GM18873 (cell line): ENCODE results near the gene UBA6.
A peak's percentile ranks its signal among the peaks of the same experiment; 100 is the strongest.
"Not testable (repeated sequence)": the region's sequence is repeated elsewhere in the genome, so short reads cannot be mapped to it uniquely, and the experiment has no call there.

Experiments
- ATAC-seq: cut with Tn5 transposase; IDR thresholded peaks from one replicate; pipeline ENCODE4 v1.9.1; 2021; ENCODE audit warnings: mild to moderate bottlenecking, moderate library complexity, moderate number of reproducible peaks; ENCODE audit not compliant: unreplicated experiment, low FRiP score

UBA6 gene

DNA sequence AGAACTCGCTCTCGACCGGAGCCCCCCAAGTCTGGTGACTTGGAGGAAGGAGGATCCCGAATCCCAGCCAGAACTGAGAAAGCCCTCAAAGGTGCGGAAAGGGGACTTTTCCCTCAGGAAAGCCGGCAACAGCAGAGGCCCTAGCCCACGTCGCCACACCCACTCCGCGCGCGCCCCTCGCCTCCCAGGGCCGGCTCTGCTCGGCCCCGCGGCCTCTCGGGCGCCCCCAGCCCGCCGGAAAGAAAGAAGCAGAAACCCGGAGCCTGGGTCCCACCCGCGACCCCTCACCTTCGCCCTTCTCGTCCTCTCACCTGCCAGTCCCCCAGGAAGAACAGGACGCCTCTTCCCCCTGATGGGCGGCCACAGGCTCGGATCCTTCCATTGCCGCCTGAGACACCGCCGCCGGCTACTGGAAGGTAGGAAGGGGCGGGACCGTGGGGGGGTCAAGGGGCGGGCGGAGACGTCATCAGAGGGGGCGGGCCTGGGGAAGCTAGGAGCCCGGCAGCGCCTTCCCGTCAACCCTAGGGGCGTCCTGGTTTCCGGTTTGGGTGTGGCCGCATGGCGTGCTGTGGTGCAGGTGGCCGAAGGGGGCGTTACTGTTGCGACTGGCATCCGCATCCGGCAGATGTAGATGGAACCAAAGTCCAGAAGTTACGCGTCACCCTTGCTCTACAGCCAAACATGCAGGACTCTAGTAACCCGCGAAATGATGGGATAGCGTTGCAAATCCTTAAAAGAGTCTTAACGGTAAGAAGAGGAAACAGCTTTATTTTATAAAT is at the start of gene UBA6:
UBA6 (minus strand) TSS at position 418 of the 779 bp plus-strand sequence; CDS start at position 382, 36 bp downstream.
- ATAC-seq, result peak; percentile 96

DNA sequence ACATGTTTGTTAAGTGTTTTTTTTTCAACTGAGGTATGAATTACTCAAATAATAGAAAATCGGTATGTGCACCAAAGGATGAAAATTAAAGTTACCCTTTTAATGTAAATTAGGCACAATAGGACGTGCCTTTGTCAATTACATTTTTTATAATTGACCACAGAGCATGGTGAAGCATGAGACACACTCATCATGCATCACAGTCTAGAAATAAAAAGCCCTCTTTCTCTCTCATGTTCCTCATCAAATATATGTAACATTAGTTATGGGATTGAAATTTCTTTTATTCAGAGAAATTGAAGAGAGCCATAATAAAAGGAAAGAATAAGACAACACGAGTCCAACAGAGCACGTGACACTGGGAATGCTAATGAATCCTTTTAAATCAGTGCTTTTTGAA is 49.7 kb upstream of the UBA6 start:
- no peak for ATAC-seq

DNA sequence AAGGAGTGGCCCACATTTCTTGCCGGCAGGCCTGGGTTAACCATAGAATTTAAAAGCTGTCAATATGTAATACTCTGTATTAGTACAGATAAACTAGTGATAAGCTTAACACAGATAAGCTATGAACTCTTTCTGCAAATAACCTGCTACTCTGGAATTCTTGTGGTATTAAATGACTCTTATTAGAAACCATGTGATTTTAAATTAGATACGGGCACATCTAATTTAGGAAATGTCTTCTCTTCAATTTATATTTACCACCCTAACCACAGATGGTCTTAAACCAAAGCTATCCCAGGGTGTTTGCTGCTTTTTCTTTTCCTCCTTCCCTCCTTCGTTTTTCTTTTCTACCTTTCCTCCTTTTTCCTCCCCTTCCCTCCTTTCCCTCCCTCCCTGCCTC is 48.3 kb upstream of the UBA6 start:
- ATAC-seq, result no peak

DNA sequence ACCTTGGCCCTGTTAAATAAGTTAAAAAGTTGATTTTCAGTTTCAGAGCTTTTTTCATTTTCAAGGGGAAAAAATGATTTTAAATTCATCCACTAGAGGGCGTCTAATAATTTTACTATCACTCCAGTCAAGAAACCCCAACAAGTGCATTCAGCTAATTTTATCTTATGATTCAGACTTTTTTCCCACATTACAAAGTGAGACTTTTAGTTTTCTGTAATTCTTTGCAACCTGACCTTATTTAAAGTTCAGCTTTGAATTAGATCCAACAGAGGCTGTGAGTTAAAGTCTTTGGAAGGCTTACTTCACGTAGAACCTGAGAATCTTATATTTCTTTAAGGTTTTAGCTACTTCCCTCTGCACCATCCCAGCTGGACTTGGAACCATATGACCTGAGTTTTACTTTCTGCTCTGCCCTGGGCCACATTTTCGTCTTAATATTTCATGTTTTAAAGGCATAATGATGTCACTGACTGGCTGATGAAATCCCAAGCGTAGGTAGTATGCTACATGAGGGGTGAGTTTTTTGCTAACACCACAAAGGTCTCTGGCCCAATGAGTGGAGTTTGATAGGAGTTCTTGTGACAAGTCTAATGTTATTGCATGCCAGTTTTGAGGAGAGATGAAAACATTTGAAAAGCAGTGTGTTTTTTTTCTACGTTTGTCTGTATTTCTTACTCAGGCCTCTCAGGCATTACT is 46.0 kb upstream of the UBA6 start:
- ATAC-seq, result no peak

DNA sequence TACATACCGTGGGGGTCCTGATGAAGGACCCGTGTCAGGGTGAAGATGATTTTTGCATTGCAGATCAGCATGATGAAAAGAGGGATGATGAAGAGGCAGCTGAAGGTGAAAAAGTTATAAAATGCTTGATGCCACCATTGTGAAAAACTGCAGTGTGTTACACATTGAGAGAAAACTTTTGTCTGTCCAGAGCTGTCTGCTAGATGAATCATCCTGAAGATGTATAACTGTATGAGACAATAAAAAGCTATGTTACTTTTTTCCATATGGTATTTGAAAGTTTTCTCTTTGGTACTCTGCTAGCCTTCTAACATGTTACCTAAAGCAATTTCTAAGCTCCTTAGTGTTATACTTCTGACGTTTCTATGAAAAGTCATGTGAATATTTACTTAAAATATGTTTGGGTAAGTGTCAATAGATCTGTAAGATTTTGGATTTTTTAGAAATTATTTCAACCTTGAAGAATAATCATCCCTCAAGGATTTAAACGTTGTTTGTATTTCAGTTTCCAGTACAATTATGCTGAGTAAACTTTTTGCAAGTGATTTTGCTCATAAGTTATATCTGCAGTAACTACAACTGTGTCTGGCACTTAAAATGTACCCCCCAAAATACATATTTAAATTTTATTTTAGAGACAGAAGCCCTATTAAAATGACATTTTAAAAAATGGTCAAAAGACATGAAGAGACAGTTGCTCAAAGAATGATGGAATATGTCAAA is 43.8 kb upstream of the UBA6 start:
- ATAC-seq, result no peak

DNA sequence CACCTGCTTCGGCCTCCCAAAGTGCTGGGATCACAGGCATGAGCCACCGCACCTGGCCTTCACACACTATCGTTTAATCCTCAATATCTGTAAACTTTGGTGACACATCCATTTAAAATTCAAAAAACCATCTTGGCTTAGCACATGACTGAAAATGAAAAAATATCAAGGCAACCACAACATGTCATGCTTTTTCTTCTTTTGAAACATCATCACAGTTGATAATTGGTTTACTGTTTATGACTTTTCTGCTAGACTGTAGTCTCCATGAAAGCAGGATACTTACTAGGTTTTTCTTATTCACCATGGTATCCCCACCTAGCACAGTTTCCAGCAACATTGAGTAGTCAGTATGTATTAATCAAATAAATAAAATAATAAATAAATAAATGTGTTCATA is 42.2 kb upstream of the UBA6 start:
- ATAC-seq, result no peak

DNA sequence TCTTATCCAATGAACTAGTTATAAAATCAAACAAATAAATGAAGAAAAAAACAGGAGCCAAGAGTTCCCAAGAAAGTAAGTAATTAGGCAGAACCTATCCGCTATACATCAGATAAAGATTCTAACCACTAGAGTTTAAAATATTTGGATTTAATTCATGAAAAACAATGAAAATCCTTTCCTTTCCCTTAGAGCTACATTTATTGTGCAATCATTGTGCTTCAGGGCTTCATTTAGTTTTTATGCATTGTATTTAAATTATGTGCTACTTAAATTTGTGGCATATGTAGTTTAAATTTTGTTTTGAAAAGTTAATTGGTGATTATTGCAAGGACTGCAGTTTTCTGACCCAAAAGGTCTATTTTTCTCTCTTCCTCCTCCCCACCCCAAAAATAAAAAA is 35.3 kb upstream of the UBA6 start:
- no peak for ATAC-seq

DNA sequence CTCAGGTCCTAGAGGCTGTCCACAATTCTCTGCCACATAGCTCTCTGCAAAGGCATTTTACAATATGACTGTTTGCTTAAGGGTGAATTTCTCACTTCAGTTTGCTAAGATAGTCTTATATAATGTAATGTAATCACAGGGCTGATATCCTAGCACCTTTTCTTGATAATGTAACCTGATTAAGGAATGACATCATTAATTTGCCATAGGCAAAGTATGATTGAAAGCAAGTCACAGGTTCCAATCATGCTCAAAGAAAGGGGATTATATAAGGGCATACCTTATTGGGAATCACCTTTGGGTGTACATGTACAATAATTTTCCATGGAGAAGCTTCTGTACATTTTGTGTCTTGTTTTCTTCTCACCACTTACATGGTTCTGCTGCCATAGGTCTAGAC is 34.4 kb upstream of the UBA6 start:
- no peak for ATAC-seq

DNA sequence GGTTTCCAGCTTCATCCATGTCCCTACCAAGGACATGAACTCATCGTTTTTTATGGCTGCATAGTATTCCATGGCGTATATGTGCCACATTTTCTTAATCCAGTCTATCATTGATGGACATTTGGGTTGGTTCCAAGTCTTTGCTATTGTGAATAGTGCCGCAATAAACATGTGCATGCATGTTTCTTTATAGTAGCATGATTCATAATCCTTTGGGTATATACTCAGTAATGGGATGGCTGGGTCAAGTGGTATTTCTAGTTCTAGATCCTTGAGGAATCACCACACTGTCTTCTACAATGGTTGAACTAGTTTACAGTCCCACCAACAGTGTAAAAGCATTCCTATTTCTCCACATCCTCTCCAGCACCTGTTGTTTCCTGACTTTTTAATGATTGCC is 29.6 kb upstream of the UBA6 start:
- not testable (repeated sequence) for ATAC-seq

DNA sequence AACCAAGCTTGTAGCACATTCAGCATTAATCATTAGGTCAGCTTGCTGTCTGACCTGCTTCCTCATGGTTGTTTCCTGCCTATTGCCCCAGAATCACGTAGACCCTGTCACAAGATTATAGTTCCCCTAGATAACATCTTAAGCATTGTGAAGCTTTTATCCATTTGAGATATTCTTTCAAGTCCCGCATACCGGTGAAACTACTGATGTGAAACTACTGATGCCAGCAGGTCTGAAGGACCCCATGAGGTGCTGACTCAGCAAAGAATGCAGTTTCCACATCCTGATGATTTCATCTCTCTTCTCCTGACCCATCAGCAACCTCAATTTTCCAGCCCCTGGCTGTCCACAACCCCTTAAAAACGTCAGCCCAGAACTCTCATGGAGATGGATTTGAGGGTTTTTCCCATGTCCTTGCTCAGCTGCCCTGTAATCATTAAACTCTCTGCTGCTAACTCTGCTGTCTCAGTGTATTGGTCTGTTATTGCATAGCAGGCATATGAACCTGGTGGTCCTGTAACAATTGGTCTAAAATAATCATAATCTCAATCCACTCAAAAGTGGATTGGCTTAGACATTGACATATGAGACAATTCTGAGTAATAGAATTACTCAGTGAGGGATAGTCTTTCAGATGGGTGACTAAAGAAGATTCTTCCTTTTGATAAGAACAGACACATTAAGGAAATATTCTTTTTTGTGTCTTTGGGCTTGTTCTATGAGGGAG is 26.3 kb upstream of the UBA6 start:
- no peak for ATAC-seq

DNA sequence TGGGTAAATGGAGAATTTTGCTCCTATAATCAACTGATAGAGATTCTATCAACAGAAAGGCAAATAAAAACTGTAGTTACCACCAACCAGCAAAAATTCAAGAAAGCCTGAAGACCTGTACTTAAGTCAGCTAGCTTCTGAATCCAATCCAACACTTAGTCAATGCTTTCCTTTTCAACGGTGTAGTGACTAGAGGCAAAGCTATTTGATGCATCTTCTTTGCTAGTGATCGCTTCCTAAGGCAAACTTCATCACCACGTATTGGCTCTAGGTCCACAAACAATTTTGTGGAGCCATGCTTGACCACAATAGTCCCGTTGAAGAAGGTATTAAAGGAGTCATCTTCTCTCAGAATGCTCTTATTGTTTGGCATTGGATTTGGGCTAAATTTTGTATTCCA is 25.0 kb upstream of the UBA6 start:
- no peak for ATAC-seq

DNA sequence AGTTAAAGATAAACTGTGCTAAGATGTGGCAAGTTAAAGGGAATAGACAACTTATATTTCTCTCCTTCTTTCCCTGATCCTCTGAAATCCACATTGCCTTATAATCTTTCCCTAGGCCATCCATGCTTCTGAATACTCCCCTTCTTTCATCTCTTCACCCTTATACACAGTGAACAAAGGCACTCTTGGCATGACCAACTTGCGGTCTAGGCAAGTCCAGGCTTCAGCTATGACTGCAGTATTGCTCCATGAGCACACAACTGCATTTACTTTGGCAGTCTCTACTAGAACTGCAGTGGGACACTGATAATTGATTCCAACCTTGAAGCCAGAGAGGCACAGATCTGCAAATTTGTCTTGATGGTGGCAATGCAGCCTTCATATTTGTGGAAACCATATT is 24.2 kb upstream of the UBA6 start:
- ATAC-seq, result no peak

DNA sequence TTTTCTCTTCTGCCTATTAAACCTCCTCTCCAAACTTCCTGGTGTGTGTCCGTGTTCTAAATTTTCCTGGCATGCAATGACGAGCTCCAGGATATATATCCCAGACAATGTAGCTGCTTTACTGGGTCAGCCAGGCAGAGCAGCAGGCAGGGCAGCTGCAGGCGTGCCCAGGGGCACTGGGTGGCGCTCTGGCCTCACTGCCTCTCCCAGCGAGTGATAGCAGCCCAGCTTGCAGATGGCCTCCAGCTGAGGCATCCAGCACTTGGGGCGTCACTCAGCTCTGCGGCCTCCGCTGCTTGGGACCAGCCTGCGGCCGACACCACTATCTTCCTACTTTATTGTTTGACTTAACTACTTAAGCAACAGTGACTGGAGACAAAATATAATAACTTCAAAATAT is 23.0 kb upstream of the UBA6 start:
- no peak for ATAC-seq

DNA sequence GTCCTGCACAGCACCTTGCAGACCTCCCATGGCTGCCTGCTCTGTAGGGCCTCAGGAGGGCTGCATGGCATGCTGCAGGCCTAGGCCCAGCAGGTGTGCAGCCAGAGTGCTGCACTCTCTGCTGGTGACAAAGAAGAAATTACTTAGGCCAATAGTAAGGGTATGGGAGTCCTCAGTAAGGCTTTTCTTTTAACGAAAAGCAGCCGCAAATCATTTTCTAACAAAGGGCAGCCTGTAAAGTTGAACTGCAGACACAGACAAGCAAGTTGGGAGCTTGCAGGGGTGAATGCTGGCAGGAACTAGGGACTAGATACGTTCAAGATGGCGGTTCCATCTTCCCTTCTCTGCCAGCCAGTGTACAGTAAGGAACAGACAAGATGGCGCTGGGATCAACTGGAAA is 22.4 kb upstream of the UBA6 start:
- no peak for ATAC-seq

DNA sequence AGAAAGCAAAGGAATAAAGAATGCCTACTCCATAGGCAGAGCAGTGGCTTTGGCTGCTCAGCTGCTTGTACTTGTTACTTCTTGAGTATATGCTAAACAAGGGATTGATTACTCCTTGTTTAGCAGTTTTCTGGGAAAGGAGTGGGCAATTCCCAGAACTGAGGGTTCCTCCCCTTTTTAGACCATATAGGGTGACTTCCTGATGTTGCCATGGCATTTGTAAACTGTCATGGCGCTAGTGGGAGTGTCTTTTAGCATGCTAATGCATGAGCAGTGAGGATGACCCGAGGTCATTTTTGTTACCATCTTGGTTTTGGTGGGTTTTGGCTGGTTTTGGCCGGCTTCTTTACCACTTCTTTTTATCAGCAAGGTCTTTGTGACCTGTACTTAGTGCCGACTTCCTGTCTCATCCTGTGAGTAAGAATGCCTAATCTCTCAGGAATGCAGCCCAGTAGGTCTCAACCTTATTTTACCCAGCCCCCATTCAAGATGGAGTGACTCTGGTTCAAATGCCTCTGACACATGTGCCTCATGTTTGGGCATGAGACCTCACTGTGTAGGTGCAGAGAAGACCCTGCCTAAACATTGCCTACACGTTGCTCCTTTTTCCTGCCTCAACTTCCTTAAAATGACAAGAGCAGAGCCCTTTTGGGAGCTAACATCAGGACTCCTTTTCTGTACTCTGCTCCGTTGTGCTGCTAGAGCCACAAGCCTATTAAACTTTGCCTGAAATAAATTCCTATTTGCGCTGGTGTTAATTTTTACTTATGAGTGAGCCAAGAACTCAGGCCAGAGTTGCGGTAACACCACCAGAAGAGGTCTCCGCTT is 21.0 kb upstream of the UBA6 start:
- ATAC-seq, result no peak

DNA sequence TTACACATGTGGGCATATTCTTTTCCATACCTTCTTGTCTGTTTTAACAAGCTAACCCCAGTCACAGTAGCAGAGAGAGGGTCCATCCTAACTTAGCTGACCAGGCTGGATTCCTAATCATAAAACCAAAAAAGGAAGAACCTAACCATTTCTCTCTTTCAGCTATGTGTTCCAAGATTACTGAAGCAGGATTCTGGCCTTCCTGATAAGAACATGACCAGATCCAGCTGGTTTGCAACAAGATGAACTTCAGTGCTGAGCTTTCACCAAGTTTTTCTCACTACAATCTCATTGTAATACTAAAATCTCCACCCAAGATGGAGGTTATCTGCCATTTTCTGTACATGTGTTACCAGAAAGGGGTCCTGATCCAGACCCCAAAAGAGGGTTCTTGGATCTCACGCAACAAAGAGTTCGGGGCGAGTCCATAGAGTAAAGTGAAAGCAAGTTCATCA is 20.4 kb upstream of the UBA6 start:
- no peak for ATAC-seq

DNA sequence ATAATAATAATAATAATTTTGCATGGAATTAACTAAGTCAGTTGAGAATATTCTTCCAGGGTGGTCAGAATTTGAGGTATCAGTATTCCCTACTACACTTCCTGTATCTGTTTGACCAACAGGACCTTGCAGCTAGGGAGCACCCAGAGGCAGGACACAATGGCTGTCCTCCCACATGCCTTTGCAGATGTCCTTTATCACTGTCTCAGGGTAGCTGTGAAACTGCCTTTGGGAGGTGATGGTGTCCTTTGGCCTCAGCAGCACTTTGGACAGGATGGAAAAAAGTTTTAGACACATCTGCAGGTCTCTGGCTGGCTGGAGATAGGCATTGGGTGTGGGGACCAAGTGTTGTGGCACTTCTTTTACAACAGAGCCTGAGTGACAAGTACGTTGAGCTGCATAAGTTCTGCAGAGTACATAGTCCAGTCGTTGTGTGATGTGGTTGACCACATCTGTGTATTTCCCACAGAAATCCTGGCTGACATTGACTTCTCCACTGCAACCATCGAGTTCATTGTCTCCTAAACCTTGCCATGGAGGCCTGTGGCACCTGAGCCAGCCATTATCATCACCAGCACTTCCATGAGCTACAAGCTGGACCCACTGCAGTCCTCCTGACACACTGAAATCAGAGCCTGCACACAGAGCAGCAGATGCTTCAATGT is 19.1 kb upstream of the UBA6 start:
- no peak for ATAC-seq

DNA sequence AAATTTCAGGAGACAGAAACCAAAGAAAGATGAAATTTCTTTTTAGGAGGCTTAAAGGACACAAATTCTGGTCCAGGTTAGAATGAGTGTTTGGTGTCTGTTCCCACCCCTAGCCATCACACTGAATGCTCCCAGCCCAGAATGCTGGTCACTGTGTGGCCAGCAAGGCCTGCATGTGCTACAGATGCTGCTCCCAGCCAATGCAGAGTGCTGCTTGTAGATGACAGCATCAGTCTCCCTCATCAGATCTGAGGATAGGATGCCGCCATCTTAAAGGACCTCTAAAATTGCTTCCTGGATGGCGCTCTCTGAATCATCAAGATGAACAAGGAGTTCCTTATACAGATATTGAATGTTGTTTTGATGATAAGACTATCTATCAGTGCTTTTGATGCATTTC is 17.9 kb upstream of the UBA6 start:
- no peak for ATAC-seq

DNA sequence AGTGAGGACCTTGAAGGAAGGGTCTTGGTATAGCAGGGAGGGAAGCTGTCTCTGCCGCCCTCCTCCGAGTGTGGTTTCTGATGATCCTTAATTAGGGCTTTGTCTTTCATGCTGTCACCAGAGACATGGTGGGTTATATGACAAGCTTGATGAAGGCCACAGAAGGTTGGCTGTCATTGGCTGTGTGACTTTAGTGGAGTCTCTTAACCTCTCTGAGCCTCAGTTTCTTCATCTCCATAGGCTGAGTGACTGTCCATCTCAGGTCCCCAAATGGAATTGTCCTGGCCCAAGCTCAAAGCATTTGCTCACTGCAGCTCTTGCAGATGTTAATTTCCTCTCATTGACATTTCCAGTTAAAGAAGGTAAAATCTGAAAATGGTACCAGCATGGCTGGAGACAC is 16.6 kb upstream of the UBA6 start:
- ATAC-seq, result no peak
